IMR-90 (cell line): ENCODE data around the gene ZNF423. TPM values are rescaled to one million over a fixed set of nuclear protein-coding genes. Genes with fewer than 3 reads are reported as not detected.

Experiments
- ATAC-seq: fragments of 200-7000 bp; cut with Tn5 transposase; 2 replicates; pipeline ENCODE4 v1.9.1; 2020; ENCODE audit warnings: low read depth, mild to moderate bottlenecking, moderate library complexity
- BruUV-seq: library from RNA; stranded (reverse); fragments of 400-500 nt; replicated peaks from 2 replicates; lab custom pipeline; 2021; lab: Mats Ljungman, UMichigan
- CTCF ChIA-PET: fragments of 300-600 bp; formaldehyde crosslinking; extraction: SDS; loops from one replicate; lab custom pipeline; 2021; ENCODE audit warnings: antibody characterized with exemption; lab: Yijun Ruan, JAX
- POLR2A ChIA-PET: fragments of 300-600 bp; sonication (Branson Sonifier 250); formaldehyde crosslinking; loops from one replicate; lab custom pipeline; 2022; ENCODE audit warnings: antibody characterized with exemption; ENCODE audit not compliant: unreplicated experiment; lab: Charles Lee
- DNase-seq: peaks from one replicate; pipeline ENCODE4 v3.0.0; 2013
- H2AFZ ChIP-seq: replicated peaks from 2 replicates; pipeline ENCODE3; 2013; ENCODE audit warnings: low read length, mild to moderate bottlenecking; ENCODE audit not compliant: poor library complexity
- H2AK5ac ChIP-seq: 2 replicates; pipeline ENCODE4 v1.6.1; 2013; ENCODE audit warnings: low read depth, low read length, inconsistent platforms
- H2AK9ac ChIP-seq: replicated peaks from 2 replicates; pipeline ENCODE3; 2013; ENCODE audit warnings: mild to moderate bottlenecking, low read depth, low read length, moderate library complexity; ENCODE audit not compliant: poor library complexity
- H2BK120ac ChIP-seq: 2 replicates; pipeline ENCODE4 v1.6.1; 2013; ENCODE audit warnings: low read depth, low read length, inconsistent platforms
- H2BK15ac ChIP-seq: 3 replicates; pipeline ENCODE4 v1.6.1; 2013; ENCODE audit warnings: low read depth, low read length, inconsistent platforms
- H2BK20ac ChIP-seq: 2 replicates; pipeline ENCODE4 v1.6.1; 2013; ENCODE audit warnings: low read depth, mild to moderate bottlenecking, inconsistent platforms, low read length, moderate library complexity
- H2BK5ac ChIP-seq: 2 replicates; pipeline ENCODE4 v1.6.1; 2013; ENCODE audit warnings: mild to moderate bottlenecking, low read depth, low read length, inconsistent platforms; ENCODE audit not compliant: poor library complexity, severe bottlenecking
- H3K14ac ChIP-seq: replicated peaks from 2 replicates; pipeline ENCODE4 v1.6.1; 2013; ENCODE audit warnings: low read depth, low read length, inconsistent platforms
- H3K18ac ChIP-seq: 2 replicates; pipeline ENCODE4 v1.6.1; 2013; ENCODE audit warnings: low read depth, low read length, control low read depth
- H3K23ac ChIP-seq: 2 replicates; pipeline ENCODE4 v1.6.1; 2013; ENCODE audit warnings: low read depth, low read length, inconsistent platforms
- H3K27ac ChIP-seq: 2 replicates; pipeline ENCODE4 v1.5.1; 2013; ENCODE audit warnings: mild to moderate bottlenecking, control low read depth, low read length; ENCODE audit not compliant: insufficient read depth
- H3K27me3 ChIP-seq: 2 replicates; pipeline ENCODE4 v1.6.1; 2013; ENCODE audit warnings: low read length; ENCODE audit not compliant: control insufficient read depth, insufficient read depth
- H3K36me3 ChIP-seq: 2 replicates; pipeline ENCODE4 v1.6.1; 2013; ENCODE audit warnings: low read length, mixed read lengths; ENCODE audit not compliant: control insufficient read depth, insufficient read depth
- H3K4ac ChIP-seq: 2 replicates; pipeline ENCODE4 v1.6.1; 2013; ENCODE audit warnings: low read depth, low read length, inconsistent platforms
- H3K4me1 ChIP-seq: 2 replicates; pipeline ENCODE4 v1.6.1; 2013; ENCODE audit warnings: low read length, mixed read lengths; ENCODE audit not compliant: control insufficient read depth, insufficient read depth
- H3K4me2 ChIP-seq: 2 replicates; pipeline ENCODE4 v1.6.1; 2013; ENCODE audit warnings: low read depth, mild to moderate bottlenecking, control low read depth, low read length, moderate library complexity
- H3K4me3 ChIP-seq: 2 replicates; pipeline ENCODE4 v1.5.1; 2013; ENCODE audit warnings: low read depth, mild to moderate bottlenecking, control low read depth, low read length, moderate library complexity; ENCODE audit not compliant: insufficient read depth
- H3K56ac ChIP-seq: 2 replicates; pipeline ENCODE4 v1.6.1; 2013; ENCODE audit warnings: low read length, inconsistent platforms; ENCODE audit not compliant: insufficient read depth; ENCODE audit errors: extremely low read depth
- H3K79me1 ChIP-seq, 2 experiments: 2 replicates each; pipeline ENCODE4 v1.6.1; 2013; ENCODE audit warnings: low read length in 2 of 2, inconsistent platforms in 1 of 2, low read depth in 1 of 2
- H3K9ac ChIP-seq: 2 replicates; pipeline ENCODE4 v1.6.1; 2013; ENCODE audit warnings: low read depth, low read length, control low read depth
- H3K9me1 ChIP-seq: 2 replicates; pipeline ENCODE4 v1.6.1; 2013; ENCODE audit warnings: low read length, inconsistent platforms; ENCODE audit not compliant: insufficient read depth
- H3K9me3 ChIP-seq: 2 replicates; pipeline ENCODE4 v1.6.1; 2013; ENCODE audit warnings: low read length; ENCODE audit not compliant: control insufficient read depth, insufficient read depth
- H4K20me1 ChIP-seq: 2 replicates; pipeline ENCODE4 v1.6.1; 2013; ENCODE audit warnings: low read length, inconsistent platforms; ENCODE audit not compliant: insufficient read depth
- H4K5ac ChIP-seq: 2 replicates; pipeline ENCODE4 v1.6.1; 2013; ENCODE audit warnings: mild to moderate bottlenecking, low read depth, low read length, control low read depth
- H4K8ac ChIP-seq, 2 experiments: 2 replicates each; pipeline ENCODE4 v1.6.1; 2013; ENCODE audit warnings: low read depth in 2 of 2, low read length in 2 of 2, control low read depth in 1 of 2, inconsistent platforms in 1 of 2
- H4K91ac ChIP-seq: 2 replicates; pipeline ENCODE4 v1.6.1; 2013; ENCODE audit warnings: low read depth, low read length, inconsistent platforms; ENCODE audit not compliant: insufficient read depth
- CEBPB ChIP-seq: IDR thresholded peaks from 2 replicates; pipeline ENCODE4 v1.6.1; 2012; ENCODE audit warnings: low read depth, low read length, improper control_type of control experiment
- FOS ChIP-seq: fragments of 150-350 bp; IDR thresholded peaks from 2 replicates; pipeline ENCODE4 v1.6.1; 2016; ENCODE audit warnings: low read depth, low read length
- WGBS, 2 experiments: methylation state at CpG; one replicate each; pipeline versions ENCODE4 v1.1.5 to v1.1.7; 2013; ENCODE audit warnings: missing lambda C conversion rate in 2 of 2; ENCODE audit not compliant: insufficient read length in 1 of 2; ENCODE audit errors: extremely low coverage in 2 of 2; 5-methylcytosine and 5-hydroxymethylcytosine counted together
- dilution Hi-C: fragments of 300-500 bp; cut with HindIII; formaldehyde crosslinking; loops from one replicate; pipeline ENCODE4 v1.14.3; 2018; ENCODE audit warnings: low sequenced_read_pairs; ENCODE audit not compliant: unreplicated experiment
- in situ Hi-C: fragments of 300-500 bp; cut with MboI; formaldehyde crosslinking; loops from 3 replicates; pipeline ENCODE4 v1.14.3; 2019; ENCODE audit warnings: low sequenced_read_pairs, inconsistent platforms, mixed read lengths
- intact Hi-C: fragments of 100-400 bp; cut with micrococcal nuclease; formaldehyde crosslinking; loops from 2 replicates; pipeline ENCODE4 v1.10.0; 2022
- polyA plus RNA-seq, 3 experiments: library from polyadenylated mRNA; depleted of rRNA; stranded (reverse); fragments of >200 nt; gene quantifications; 2 replicates each; pipeline ENCODE4 v1.2.3, GENCODE V29; 2012; ENCODE audit warnings: low replicate concordance in 1 of 3
- total RNA-seq: library from RNA; depleted of rRNA; stranded (reverse); fragments of >200 nt; gene quantifications from 2 replicates; pipeline ENCODE4 v1.2.3, GENCODE V29; 2012

ZNF423 gene
- total and polyA plus RNA-seq, 2 of the 4 experiments (the other 2 are of a cell fraction), result under 0.01 to 0.10 TPM

GRCh38 chr16:49519741-49520140, 336.2 kb downstream of the ZNF423 start:
- Histone ChIP-seq H3K9me1 (no peaks in the 10 kb centered on the region), H2BK20ac (no peak overlapping the region), H4K20me1 (no peaks in the 10 kb centered on the region), H3K27me3 (no peaks in the 10 kb centered on the region; the same call in 1 of the 2 replicates), H3K9ac (no peak overlapping the region), H3K9me3 (no peaks in the 10 kb centered on the region), H3K27ac (no peak overlapping the region), H4K5ac (no peak overlapping the region), H4K91ac (no peak overlapping the region), H3K79me1 (no peaks in the 10 kb centered on the region), H3K4me3 (no peak overlapping the region), H3K23ac (no peak overlapping the region), H2BK120ac (no peak overlapping the region), H2BK5ac (no peak overlapping the region), H2AK5ac (no peak overlapping the region), H3K4me2 (no peak overlapping the region), H2BK15ac (no peak overlapping the region), H3K56ac (no peak overlapping the region), H3K4ac (no peak overlapping the region), H3K36me3 (no peaks in the 10 kb centered on the region), H2AFZ (no peak overlapping the region), H3K4me1 (no peaks in the 10 kb centered on the region), H3K18ac (no peak overlapping the region), H3K14ac (no peak overlapping the region), H4K8ac (no peak overlapping the region), H2AK9ac (no peak overlapping the region)
- intact Hi-C loops, result no loop called here
- dilution Hi-C loops, result no loop called here
- POLR2A ChIA-PET, result no interaction called here
- no TSS peak for BruUV-seq
- in situ Hi-C loops, result no loop called here
- CTCF ChIA-PET, result interaction anchor here (0.7 kb wide), 1 partner anchor 541 kb away, joined by 4 read pairs; no protein-coding TSS in a partner anchor
- TF ChIP-seq CEBPB (no peak), FOS (no peak)
- DNase-seq, result no peak
- no CpG with 5 or more reads among the region's 4 CpGs for WGBS, 2 experiments
- ATAC-seq, result no peak
